K562 (cell line): ENCODE data around the gene LRRC74B. TPM values are rescaled to one million over a fixed set of nuclear protein-coding genes. Genes with fewer than 3 reads are reported as not detected.

Experiments used
- HMG20B ChIP-seq: fragments of 250-450 bp; sonication (Bioruptor Pico); IDR thresholded peaks from 2 replicates; pipeline ENCODE4 v1.5.0; 2021; ENCODE audit warnings: mild to moderate bottlenecking
- MEF2D ChIP-seq: conservative IDR thresholded peaks from 2 replicates; pipeline ENCODE4 v1.6.1; 2016; ENCODE audit warnings: low read depth, missing genetic modification characterization, missing compliant biosample characterization
- NFIX ChIP-seq: fragments of 250-450 bp; sonication (Bioruptor Pico); IDR thresholded peaks from 2 replicates; pipeline ENCODE4 v1.4.0; 2020; ENCODE audit warnings: low read depth, mild to moderate bottlenecking, moderate library complexity
- NR2C2 ChIP-seq, 2 experiments: fragments of 200-800 bp in 1 of 2; sonication (Bioruptor generic) in 1 of 2; sonication (generic) in 1 of 2; formaldehyde crosslinking in 1 of 2; IDR thresholded peaks; 2 replicates each; pipeline versions ENCODE4 v1.6.1 to v1.8.0; 2016 to 2022; ENCODE audit warnings: mild to moderate bottlenecking in 1 of 2, missing compliant biosample characterization in 1 of 2, missing genetic modification characterization in 1 of 2, missing genetic modification reagents in 1 of 2
- RHOXF2B ChIP-seq: fragments of 250-450 bp; sonication (Bioruptor Pico); conservative IDR thresholded peaks from 2 replicates; pipeline ENCODE4 v1.5.1; 2021
- ZNF707 ChIP-seq: fragments of 250-450 bp; sonication (Bioruptor Pico); conservative IDR thresholded peaks from 2 replicates; pipeline ENCODE4 v1.8.0; 2022; ENCODE audit warnings: inconsistent platforms, mild to moderate bottlenecking, moderate library complexity
- polyA plus RNA-seq, 8 experiments: library from polyadenylated mRNA; depleted of rRNA in 4 of 8; stranded (reverse) in 5 of 8; unstranded in 3 of 8; fragments of >200 nt; fragmentation: Nextera tagmentation in 2 of 8; fragmentation: Illumina TruSeq in 1 of 8; extraction: Ambion mirVana in 2 of 8; extraction: Trizol in 1 of 8; gene quantifications; 2 replicates each; pipeline versions ENCODE4 v1.2.1 to v1.2.3, GENCODE V29; 2011 to 2014; ENCODE audit warnings: inconsistent platforms in 1 of 8, missing spikeins in 1 of 8
- total RNA-seq, 7 experiments: library from RNA; depleted of rRNA in 6 of 7; stranded (reverse); fragments of >200 nt in 6 of 7; fragmentation: Illumina TruSeq in 2 of 7; extraction: Trizol in 2 of 7; gene quantifications; 2 replicates each; pipeline versions ENCODE4 v1.2.1 to v1.2.3, GENCODE V29; 2011 to 2021; ENCODE audit warnings: low replicate concordance in 1 of 7
- TF ChIP-seq, protein P1 (sequence below): fragments of 250-450 bp; sonication (Bioruptor Pico); IDR thresholded peaks from 2 replicates; pipeline ENCODE4 v1.8.0; 2021; ENCODE audit warnings: moderate library complexity, mild to moderate bottlenecking, inconsistent platforms
- TF ChIP-seq, protein P2 (sequence below): sonication (generic); formaldehyde crosslinking; IDR thresholded peaks from 2 replicates; pipeline ENCODE4 v1.8.0; 2022; ENCODE audit warnings: missing genetic modification reagents, mild to moderate bottlenecking, moderate library complexity, borderline replicate concordance
- TF ChIP-seq, protein P3 (sequence below): sonication (generic); formaldehyde crosslinking; IDR thresholded peaks from 2 replicates; pipeline ENCODE4 v1.8.1; 2022; ENCODE audit warnings: missing genetic modification reagents
- TF ChIP-seq, protein P4 (sequence below), 2 experiments: fragments of 450-650 bp; formaldehyde crosslinking in 1 of 2; IDR thresholded peaks; 2 replicates each; pipeline versions ENCODE4 v1.4.0 to v1.6.1; 2014 to 2020; ENCODE audit warnings: mild to moderate bottlenecking in 2 of 2, borderline replicate concordance in 1 of 2, low read depth in 1 of 2
- TF ChIP-seq, protein P5 (sequence below): sonication (generic); formaldehyde crosslinking; IDR thresholded peaks from 2 replicates; pipeline ENCODE4 v1.8.0; 2022; ENCODE audit warnings: mild to moderate bottlenecking, missing genetic modification reagents

Gene LRRC74B
- total and polyA plus RNA-seq, 9 of the 15 experiments (the other 6 are each of a cell fraction or from before 2014, with no cell fraction given) = not detected

DNA sequence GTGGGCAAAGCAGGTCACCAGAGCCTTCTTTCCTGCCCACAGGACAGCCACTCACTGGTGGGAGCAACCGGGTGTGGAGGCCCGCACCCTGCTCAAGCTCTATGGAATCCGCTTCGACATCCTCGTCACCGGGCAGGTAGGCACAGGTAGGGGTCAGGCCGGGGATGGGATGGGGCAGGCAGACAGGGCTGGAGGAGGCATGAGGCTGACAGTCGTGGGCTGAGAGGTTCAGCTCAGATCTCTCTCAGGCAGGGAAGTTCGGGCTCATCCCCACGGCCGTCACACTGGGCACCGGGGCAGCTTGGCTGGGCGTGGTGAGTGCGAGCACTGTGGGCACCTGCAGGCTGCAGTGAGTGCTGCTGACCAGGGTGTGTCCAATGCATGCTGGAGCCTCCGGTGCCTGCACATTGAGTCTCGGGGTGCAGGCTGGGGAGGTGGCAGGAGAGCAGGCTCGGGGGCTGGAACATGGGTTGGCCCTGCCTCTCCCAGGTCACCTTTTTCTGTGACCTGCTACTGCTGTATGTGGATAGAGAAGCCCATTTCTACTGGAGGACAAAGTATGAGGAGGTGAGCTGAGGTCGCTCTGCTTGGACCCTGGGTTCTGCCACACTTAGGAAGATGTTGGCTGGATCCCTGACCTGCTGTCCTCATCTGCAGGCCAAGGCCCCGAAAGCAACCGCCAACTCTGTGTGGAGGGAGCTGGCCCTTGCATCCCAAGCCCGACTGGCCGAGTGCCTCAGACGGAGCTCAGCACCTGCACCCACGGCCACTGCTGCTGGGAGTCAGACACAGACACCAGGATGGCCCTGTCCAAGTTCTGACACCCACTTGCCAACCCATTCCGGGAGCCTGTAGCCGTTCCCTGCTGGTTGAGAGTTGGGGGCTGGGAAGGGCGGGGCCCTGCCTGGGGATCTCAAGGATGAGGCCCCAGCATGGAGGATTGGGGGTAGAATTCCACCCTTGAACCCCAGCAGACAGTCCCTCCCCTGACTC is 19.7 kb upstream of the LRRC74B start (continued):
- TF ChIP-seq, protein P1, sequence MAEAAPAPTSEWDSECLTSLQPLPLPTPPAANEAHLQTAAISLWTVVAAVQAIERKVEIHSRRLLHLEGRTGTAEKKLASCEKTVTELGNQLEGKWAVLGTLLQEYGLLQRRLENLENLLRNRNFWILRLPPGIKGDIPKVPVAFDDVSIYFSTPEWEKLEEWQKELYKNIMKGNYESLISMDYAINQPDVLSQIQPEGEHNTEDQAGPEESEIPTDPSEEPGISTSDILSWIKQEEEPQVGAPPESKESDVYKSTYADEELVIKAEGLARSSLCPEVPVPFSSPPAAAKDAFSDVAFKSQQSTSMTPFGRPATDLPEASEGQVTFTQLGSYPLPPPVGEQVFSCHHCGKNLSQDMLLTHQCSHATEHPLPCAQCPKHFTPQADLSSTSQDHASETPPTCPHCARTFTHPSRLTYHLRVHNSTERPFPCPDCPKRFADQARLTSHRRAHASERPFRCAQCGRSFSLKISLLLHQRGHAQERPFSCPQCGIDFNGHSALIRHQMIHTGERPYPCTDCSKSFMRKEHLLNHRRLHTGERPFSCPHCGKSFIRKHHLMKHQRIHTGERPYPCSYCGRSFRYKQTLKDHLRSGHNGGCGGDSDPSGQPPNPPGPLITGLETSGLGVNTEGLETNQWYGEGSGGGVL = no peak
- TF ChIP-seq, protein P2, sequence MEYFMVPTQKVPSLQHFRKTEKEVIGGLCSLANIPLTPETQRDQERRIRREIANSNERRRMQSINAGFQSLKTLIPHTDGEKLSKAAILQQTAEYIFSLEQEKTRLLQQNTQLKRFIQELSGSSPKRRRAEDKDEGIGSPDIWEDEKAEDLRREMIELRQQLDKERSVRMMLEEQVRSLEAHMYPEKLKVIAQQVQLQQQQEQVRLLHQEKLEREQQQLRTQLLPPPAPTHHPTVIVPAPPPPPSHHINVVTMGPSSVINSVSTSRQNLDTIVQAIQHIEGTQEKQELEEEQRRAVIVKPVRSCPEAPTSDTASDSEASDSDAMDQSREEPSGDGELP (CRISPR knock-in tag) = no peak
- 0 out of 2 replicates have a peak, but pooled peaks have one; percentile 15 for TF ChIP-seq NR2C2 (CRISPR knock-in tag; IDR thresholded peaks at IDR 0.05)
- no peak for TF ChIP-seq NR2C2 (tag; IDR thresholded peaks at IDR 0.05)
- no peak for TF ChIP-seq MEF2D (tag)
- TF ChIP-seq HMG20B (CRISPR knock-in tag) = no peak
- TF ChIP-seq, protein P3, sequence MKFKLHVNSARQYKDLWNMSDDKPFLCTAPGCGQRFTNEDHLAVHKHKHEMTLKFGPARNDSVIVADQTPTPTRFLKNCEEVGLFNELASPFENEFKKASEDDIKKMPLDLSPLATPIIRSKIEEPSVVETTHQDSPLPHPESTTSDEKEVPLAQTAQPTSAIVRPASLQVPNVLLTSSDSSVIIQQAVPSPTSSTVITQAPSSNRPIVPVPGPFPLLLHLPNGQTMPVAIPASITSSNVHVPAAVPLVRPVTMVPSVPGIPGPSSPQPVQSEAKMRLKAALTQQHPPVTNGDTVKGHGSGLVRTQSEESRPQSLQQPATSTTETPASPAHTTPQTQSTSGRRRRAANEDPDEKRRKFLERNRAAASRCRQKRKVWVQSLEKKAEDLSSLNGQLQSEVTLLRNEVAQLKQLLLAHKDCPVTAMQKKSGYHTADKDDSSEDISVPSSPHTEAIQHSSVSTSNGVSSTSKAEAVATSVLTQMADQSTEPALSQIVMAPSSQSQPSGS (CRISPR knock-in tag) = no peak
- TF ChIP-seq, protein P4, sequence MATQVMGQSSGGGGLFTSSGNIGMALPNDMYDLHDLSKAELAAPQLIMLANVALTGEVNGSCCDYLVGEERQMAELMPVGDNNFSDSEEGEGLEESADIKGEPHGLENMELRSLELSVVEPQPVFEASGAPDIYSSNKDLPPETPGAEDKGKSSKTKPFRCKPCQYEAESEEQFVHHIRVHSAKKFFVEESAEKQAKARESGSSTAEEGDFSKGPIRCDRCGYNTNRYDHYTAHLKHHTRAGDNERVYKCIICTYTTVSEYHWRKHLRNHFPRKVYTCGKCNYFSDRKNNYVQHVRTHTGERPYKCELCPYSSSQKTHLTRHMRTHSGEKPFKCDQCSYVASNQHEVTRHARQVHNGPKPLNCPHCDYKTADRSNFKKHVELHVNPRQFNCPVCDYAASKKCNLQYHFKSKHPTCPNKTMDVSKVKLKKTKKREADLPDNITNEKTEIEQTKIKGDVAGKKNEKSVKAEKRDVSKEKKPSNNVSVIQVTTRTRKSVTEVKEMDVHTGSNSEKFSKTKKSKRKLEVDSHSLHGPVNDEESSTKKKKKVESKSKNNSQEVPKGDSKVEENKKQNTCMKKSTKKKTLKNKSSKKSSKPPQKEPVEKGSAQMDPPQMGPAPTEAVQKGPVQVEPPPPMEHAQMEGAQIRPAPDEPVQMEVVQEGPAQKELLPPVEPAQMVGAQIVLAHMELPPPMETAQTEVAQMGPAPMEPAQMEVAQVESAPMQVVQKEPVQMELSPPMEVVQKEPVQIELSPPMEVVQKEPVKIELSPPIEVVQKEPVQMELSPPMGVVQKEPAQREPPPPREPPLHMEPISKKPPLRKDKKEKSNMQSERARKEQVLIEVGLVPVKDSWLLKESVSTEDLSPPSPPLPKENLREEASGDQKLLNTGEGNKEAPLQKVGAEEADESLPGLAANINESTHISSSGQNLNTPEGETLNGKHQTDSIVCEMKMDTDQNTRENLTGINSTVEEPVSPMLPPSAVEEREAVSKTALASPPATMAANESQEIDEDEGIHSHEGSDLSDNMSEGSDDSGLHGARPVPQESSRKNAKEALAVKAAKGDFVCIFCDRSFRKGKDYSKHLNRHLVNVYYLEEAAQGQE (IDR thresholded peaks at IDR 0.05; ENCODE audit: borderline replicate concordance) = no peak; the same call in 1 of the 2 replicates
- TF ChIP-seq, protein P4 (CRISPR knock-in tag; IDR thresholded peaks at IDR 0.05; ENCODE audit: low read depth) = 0 out of 2 replicates have a peak, but pooled peaks have one; percentile 56
- 0 out of 2 replicates have a peak, but pooled peaks have one; percentile 46 for TF ChIP-seq ZNF707
- 0 out of 2 replicates have a peak, but pooled peaks have one; percentile 54 for TF ChIP-seq RHOXF2B (CRISPR knock-in tag)
- TF ChIP-seq NFIX (CRISPR knock-in tag) = 0 out of 2 replicates have a peak, but pooled peaks have one; percentile 5
- TF ChIP-seq, protein P5, sequence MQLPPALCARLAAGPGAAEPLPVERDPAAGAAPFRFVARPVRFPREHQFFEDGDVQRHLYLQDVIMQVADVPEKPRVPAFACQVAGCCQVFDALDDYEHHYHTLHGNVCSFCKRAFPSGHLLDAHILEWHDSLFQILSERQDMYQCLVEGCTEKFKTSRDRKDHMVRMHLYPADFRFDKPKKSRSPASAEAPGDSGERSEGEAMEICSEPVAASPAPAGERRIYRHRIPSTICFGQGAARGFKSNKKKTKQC (CRISPR knock-in tag) = 0 out of 2 replicates have a peak, but pooled peaks have one; percentile 21
